ENCODE data around the gene NOG.

GRCh38 chr17:56601591-56601990 lies 8.1 kb downstream of the NOG start:
- no peak for TF ChIP-seq CTCF (IDR thresholded peaks at IDR 0.05)
- no peak for TF ChIP-seq POLR2A (IDR thresholded peaks at IDR 0.05)
- TF ChIP-seq POLR2AphosphoS5 (IDR thresholded peaks at IDR 0.05) = no peak
- TF ChIP-seq EP300 (IDR thresholded peaks at IDR 0.05) = no peak
